Measurements from ENCODE around the gene MB21D2.

DNA sequence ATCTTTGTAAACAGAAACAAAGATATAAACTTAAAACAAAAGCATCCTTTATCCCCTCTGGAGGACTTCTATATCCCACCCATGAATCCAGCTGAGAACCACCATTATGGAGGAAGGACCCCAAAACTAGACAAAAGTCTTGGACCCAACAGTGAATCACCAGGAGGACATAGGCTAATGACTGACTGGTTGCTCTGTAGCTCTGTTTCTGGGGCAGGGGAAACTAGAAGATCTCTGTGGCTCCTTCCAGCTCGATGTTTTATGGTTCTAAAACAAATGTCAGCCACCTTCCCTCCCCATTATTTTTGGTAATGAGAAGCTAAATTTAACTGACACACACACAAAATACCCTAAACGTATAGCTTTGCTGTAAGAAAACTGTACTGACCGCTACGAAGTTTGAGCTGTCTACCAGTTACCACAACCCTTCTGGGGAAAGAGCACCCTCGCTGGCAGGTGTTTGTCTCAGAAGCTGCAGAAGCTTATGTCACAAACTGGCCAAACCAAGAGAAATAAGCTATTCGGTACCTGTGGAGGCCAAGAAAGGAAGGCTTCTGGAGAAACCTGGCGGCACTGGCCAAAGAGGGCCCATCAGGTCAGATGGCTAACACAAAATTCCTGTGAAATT lies 36.4 kb downstream of the MB21D2 start:
- no peak for TF ChIP-seq CTCF (conservative IDR thresholded peaks at IDR 0.05)
- TF ChIP-seq ZFX (IDR thresholded peaks at IDR 0.05), result no peak

Data from C4-2B (cell line).